ENCODE data around the gene SLIT3.

The SLIT3 gene

DNA sequence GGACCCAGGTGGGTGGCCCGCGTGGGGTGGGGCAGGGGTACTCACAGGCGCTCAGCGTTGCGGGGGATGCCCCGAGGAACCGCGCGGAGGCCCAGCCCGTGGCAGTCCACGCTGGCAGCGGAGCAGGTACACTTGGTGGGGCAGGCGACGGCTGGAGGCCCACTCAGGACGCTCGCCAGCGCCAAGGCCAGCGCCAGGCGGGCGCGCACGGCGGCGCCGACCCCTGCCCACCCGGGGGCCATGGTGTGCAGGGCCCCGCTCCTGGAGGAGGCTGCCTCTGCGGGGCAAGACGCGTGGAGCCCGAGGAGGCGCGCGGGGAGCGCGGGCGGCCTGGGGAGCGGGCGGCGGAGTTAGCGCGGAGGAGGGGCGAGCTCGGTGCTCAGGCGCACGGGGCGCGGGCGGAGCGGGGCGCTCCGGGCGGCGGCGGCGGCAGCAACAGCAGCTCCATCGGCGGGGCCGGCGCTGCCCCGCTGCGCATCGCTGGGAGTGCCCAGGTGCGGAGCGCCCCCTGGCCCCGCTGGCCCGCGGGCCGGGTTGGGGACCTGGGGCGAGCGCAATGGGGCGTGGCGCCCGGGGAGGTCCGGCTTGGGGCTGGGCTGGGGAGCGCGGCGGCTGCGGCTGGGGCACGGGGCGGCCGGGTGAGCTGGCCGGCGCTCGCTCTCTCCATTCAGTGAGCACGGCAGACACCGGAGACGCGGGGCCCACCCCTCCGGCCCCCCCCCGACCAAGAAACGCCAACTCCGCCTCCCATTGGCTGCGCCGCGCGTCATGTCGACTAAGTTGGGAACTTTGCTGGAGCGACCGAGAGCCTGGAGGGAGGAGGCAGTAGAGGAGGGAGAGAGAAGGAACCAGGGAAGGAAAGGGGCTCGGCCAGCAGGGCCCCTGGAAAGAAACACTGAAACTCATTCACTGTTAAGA, at the start of gene SLIT3:
Gene SLIT3, minus strand, starts transcription at position 672 of the 918 bp plus-strand sequence. Its CDS starts 430 bp downstream, at position 242.
- peak in 7 of 10 donors; percentile 21 to 91 (median 64) for DNase-seq
- intact Hi-C loops (cut with DNase I): no loop called here

DNA sequence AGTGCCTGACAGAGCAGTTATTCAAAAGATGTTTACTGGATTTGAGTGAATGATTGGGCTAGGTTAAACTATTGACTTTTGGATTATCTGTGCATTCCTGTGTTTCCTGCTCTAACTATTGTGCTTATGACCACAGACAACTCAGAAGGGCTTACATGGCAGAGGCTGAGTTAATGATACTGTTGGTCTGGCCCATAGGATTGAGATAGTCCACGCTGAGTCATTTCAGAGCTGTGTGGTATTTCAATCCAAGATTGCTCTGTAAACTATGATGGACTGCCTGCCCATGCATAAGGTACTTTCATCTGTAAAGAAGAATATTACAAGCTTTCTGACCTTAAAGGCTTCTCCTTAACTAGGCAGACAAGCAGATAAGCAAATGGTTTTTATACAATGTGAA, 49.1 kb upstream of the SLIT3 start:
- intact Hi-C loops (cut with DNase I): no loop called here

GRCh38 chr5:169347786-169348185, 46.8 kb upstream of the SLIT3 start:
- intact Hi-C loops (cut with DNase I): no loop called here
- no peak for DNase-seq

More for the DNA sequence above, 49.1 kb upstream of the SLIT3 start:
- no peak for DNase-seq

DNA sequence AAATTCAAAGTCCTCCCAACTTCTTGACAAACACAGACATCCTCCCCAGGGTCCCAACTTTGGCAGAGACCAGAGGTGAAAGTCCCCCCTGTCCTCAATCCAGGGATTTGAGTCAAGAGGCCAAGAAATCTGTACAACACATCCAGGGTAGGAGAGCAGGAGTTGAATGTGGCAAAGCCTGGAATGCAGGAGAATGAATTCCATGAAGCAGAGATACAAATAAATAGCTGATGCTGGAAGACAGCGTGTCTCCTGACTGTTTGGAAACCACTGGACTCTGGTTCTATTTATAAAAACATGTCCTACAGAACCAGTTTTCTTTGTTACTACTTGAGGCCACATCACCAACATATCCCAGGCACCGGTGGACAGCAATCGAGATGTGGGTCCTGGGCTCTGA, 43.7 kb upstream of the SLIT3 start:
- no peak for DNase-seq
- intact Hi-C loops (cut with DNase I): no loop called here

DNA sequence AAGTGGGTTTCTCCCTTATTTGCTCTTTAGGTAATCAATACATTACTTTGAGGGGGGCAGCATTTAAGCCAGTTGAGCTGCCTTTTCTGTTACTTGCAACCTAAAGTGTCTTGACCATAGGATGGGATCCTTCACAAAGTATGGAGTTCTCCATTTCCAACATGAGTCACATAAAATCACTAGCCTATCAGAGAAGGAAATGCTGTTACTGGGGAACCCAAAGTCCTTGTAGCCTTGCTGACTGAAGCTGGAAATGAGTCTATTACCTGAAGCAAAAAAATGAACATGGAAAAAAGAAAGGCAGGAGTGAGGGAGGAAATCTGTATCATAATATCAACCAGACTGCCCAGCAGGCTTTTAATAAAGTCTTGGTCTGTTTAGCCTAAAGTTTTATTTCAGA, 42.8 kb upstream of the SLIT3 start:
- no peak for DNase-seq
- intact Hi-C loops (cut with DNase I): no loop called here

DNA sequence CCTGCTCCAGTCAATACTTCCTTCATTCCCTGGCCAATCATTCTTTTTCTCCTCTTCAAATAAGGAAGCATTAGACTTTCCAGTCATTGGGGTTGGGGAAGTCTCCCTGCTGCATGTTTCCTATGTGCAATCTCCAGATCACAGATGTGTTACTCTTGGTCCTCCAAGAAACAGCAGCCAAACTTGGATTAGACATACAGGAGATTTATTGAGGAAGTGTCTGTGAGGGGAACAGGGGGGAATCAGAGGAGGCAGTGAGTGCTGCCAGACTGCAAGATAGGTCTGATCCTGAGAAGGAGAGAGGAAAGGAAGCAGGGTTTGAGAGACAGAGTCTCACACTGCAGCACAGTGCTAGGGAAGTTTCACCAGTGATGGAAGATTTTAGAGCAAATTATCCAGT, 40.6 kb upstream of the SLIT3 start:
- DNase-seq: no peak
- intact Hi-C loops (cut with DNase I): no loop called here

DNA sequence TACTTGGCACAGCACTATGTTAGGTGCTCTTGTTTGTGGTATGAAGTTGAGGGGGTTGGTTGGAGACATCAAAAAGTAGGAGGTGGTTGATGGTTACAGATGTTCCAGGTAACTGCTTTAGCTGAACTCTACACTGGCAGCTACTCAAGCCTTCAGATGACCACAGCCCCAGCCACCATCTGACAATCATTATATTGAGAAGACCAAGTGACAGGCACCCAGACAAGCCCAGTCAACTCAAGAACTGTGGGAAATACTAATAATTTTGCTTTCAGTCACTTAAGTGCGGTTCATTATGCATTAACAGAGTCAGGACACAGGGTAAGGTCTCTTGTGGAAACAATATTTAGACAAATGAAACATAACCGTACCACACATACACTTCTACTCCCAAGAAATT, 38.9 kb upstream of the SLIT3 start:
- intact Hi-C loops (cut with DNase I): no loop called here
- no peak for DNase-seq

DNA sequence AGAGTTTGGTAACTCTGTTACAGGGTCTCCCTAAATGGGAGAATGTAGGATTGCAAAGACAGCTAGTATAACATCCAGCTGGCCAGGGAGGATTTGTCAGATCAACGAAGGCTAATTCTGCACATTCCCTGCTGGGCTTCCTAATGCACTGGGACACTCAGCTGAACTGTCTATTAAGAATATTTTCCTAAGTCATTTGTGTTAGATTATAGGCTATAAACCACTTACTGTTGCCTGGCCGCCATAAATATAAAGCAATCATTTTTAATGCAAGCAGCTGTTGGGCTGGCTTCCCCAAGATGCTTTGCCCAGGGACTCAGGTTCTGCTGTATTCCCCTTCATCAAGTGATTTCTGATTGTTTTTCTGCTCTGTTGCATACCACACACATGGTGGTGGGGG, 35.3 kb upstream of the SLIT3 start:
- DNase-seq: no peak
- intact Hi-C loops (cut with DNase I): no loop called here

GRCh38 chr5:169335806-169336205, 34.9 kb upstream of the SLIT3 start:
- DNase-seq: no peak
- intact Hi-C loops (cut with DNase I): no loop called here

- intact Hi-C loops (cut with DNase I): no loop called here
- DNase-seq: no peak
Measured at GRCh38 chr5:169333518-169333917, 32.6 kb upstream of the SLIT3 start.

DNA sequence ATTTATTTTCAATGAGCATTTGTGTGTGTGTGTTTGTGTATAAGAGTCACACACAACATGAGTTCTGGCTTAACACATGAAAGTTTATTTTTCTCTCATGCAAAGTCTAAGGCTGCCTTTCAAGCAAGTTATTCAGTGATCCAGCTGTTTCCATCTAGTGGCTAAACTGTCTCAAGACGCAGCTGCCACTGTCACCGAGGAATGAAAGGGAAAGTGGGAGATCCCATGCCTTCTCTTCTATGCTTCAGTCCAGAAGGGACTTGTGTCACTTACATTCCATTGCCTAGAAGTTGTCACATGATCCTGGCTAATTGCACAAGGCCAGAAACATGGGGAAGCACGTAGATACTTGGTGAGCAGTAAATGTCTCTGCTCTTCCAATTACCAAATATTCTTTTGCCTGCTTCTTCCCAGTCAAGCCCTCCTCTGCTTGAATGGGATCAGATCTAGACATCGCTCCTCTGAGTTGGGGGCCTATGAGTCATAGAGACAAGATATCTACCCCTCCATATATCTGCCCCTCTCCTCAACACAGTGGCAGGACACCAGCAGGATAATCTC, 30.4 kb upstream of the SLIT3 start:
- DNase-seq: no peak
- intact Hi-C loops (cut with DNase I): no loop called here

- intact Hi-C loops (cut with DNase I): no loop called here
Measured at GRCh38 chr5:169328401-169328800, 27.5 kb upstream of the SLIT3 start.

GRCh38 chr5:169325273-169325672, 24.3 kb upstream of the SLIT3 start:
- DNase-seq: no peak

More at GRCh38 chr5:169328401-169328800, 27.5 kb upstream of the SLIT3 start:
- DNase-seq: no peak

DNA sequence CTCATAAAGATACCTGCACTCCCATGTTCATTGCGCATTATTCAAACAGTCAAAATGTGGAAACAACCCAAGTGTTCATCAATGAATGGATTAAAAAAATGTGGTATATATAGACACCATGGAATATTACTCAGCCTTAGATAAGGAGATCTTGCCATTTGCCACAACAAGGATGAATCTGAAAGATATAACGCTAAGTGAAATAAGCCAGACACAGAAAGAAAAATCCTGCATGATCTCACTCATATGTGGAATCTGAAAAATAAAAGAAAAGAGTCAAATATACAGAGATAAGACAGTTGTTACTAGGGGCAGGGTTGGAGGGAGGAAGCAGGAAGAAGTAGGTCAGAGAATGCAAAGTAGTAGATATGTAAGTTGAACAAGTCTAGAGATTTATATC, 17.6 kb upstream of the SLIT3 start:
- DNase-seq: no peak
- intact Hi-C loops (cut with DNase I): no loop called here

More at GRCh38 chr5:169325273-169325672, 24.3 kb upstream of the SLIT3 start:
- intact Hi-C loops (cut with DNase I): no loop called here

GRCh38 chr5:169307646-169308045, 6.7 kb upstream of the SLIT3 start:
- intact Hi-C loops (cut with DNase I): no loop called here
- no peak for DNase-seq

DNA sequence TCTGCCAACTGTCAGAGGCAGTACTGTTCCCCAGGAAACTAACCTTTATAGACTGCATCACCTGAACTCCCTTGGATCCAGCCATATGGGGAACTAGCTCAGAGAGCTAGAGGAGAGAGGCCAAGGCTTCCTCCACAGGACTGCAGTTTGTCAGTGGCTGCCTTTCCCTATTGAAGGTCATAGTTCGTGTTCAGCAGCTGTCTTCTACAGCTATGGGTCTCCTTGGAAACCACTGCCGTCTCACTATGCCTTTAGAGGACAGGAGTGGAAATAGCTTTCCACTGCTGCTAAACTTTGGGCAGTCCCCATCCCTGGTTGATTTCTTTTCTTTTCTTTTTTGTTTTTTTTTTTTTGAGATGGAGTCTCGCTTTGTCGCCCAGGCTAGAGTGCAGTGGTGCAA, 4.4 kb upstream of the SLIT3 start:
- intact Hi-C loops (cut with DNase I): no loop called here

GRCh38 chr5:169304175-169304574, 3.2 kb upstream of the SLIT3 start:
- DNase-seq: no peak

More for the DNA sequence above, 4.4 kb upstream of the SLIT3 start:
- DNase-seq: no peak

DNA sequence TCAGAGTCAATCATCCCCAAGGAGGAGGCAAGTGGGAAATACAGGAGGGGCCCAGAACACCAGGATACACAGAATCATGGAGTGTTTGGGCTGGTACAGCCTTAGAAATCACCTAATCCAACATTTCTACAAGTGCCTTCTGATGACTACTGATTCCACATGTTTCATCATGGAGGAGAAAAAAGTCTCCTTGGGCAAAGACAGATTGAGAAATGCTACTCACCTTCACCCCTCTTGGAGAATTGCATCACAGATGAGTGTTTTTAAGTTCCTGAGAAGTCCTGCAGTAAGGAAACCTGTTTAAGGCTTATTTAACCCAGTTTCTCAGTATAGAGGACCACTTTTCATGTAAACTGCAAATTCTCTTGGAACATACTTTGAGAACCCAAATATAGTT, 2.2 kb upstream of the SLIT3 start:
- DNase-seq: no peak
- intact Hi-C loops (cut with DNase I): loop anchor here (2.0 kb wide), 1 partner anchor 596 kb away; no protein-coding TSS in a partner anchor

More at GRCh38 chr5:169304175-169304574, 3.2 kb upstream of the SLIT3 start:
- intact Hi-C loops (cut with DNase I): no loop called here

DNA sequence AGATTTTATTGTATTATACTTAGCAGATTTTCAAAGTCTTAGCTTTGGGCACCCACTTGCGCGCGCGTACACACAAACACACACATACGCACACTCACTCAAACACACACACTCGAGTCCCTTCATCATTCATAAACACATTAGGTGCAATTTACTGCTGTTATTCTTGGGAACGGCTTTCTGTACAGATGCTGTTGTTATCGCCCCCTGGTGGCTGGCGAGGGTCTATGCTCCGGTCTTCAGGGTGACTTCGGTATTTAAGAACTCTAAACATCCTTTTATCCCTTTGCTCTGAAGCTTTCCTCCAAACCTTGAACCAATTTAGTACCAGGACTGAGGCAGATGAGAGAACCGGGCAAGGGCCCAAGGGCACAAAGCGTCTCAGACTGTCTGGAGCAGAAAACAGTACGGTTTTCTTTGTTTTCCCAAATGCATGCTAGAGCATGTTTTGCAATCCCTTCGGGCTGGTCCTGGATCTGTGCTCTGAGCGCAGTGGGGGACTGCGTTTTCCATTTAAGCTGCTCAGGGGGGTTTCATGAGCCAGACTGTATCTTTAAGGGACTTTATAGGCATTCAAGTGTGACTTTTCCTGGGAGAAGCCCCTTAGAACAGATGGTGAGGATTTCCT, 1.7 kb upstream of the SLIT3 start:
- peak; percentile 47 to 97 (median 80) for DNase-seq
- intact Hi-C loops (cut with DNase I): loop anchor here (1.0 to 2.0 kb wide), 2 partner anchors 315 to 596 kb away; no protein-coding TSS in a partner anchor

DNA sequence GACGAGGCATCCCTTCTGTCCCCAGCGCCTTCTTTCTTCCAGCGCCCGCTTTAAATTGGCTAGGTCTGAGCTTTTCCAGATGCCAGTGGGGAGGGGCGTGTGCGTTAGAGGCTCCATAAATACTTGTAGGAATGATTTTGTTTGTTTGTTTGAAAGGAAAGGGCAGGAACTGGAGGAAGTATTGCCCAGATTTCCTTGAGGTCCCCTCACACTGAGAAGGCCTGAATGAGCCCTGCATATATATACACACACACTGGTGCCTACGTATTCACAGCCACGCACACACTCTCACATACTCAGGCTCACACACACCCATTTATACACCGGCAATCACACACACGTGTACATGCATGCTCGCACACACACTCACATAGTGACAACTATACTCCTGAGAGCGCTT, 1.0 kb upstream of the SLIT3 start:
- DNase-seq: no peak
- intact Hi-C loops (cut with DNase I): loop anchor here (1.0 to 2.0 kb wide), 2 partner anchors 315 to 595 kb away; no protein-coding TSS in a partner anchor

GRCh38 chr5:169301386-169301934, 521 bp upstream of the SLIT3 start:
- intact Hi-C loops (cut with DNase I): no loop called here
- peak in 2 of 10 donors; percentile 36 to 66 for DNase-seq
